ENCODE measurements around the gene KRT83.

The KRT83 gene

DNA sequence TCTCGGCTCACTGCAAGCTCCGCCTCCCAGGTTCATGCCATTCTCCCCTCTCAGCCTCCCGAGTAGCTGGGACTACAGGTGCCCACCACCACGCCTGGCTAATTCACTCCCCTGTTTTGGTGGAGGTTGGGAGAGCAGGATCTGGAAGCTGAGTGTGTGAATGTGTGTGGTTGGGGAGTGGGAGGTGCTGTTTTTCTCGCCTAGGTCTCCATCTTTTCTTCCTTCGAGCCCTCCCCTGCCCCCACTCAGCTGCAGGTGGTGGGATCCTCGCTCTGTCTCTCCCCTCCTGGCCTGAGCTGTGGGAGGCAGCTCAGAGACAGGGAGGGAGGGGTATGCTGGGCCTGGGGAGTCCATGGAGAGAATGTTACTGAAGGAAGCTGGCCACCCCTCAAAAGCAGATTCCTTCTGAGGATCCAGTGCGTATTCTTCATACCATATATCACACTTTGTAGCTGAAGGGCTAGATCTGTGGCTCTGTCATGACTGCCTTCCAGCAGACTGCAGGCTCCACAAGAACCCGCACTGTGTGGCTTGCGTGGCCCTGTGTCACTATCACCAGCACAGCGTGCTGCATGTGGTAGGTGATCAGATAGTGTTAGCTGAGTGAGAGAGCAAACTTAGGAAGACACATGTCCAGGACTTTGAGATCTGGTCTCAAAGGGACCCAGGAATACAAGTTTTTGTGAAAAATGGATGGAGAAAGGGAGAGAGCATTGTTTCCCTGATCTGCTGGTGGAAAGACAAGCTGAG, 2.8 kb downstream of the KRT83 start:
- TF ChIP-seq, protein P1, sequence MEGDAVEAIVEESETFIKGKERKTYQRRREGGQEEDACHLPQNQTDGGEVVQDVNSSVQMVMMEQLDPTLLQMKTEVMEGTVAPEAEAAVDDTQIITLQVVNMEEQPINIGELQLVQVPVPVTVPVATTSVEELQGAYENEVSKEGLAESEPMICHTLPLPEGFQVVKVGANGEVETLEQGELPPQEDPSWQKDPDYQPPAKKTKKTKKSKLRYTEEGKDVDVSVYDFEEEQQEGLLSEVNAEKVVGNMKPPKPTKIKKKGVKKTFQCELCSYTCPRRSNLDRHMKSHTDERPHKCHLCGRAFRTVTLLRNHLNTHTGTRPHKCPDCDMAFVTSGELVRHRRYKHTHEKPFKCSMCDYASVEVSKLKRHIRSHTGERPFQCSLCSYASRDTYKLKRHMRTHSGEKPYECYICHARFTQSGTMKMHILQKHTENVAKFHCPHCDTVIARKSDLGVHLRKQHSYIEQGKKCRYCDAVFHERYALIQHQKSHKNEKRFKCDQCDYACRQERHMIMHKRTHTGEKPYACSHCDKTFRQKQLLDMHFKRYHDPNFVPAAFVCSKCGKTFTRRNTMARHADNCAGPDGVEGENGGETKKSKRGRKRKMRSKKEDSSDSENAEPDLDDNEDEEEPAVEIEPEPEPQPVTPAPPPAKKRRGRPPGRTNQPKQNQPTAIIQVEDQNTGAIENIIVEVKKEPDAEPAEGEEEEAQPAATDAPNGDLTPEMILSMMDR (IDR thresholded peaks at IDR 0.05; ENCODE audit: low read length): no peak
- H3K36me3 ChIP-seq (ENCODE audit: insufficient read depth, low read length): no peaks in the 10 kb centered on the region
- no peak overlapping the region for H3K27ac ChIP-seq (ENCODE audit: low read depth, low read length, poor library complexity, severe bottlenecking)
- H4K20me1 ChIP-seq (ENCODE audit: insufficient read depth, low read length): no peaks in the 10 kb centered on the region
- H3K9ac ChIP-seq (ENCODE audit: low read length): no peak overlapping the region
- no peak overlapping the region for H3K4me2 ChIP-seq (ENCODE audit: low read length)
- H3K9me3 ChIP-seq (ENCODE audit: low read length): no peaks in the 10 kb centered on the region
- H3K4me3 ChIP-seq (ENCODE audit: low read depth, low read length, poor library complexity, severe bottlenecking): no peak overlapping the region
- peaks cover 15% of the 10 kb centered on the region; the same call in 1 of the 2 replicates for H3K27me3 ChIP-seq (ENCODE audit: insufficient read depth, low read length)
- no peaks in the 10 kb centered on the region for H3K9me2 ChIP-seq (ENCODE audit: low read depth, low read length)
- no peaks in the 10 kb centered on the region for H3K4me1 ChIP-seq (ENCODE audit: insufficient read depth, low read length, severe bottlenecking)
- no peaks in the 10 kb centered on the region for H3F3A ChIP-seq (ENCODE audit: insufficient read depth, low read length)
- no peak overlapping the region for H2AFZ ChIP-seq (ENCODE audit: low read length)
- H3K79me2 ChIP-seq (ENCODE audit: insufficient read depth, low read length): no peaks in the 10 kb centered on the region

DNA sequence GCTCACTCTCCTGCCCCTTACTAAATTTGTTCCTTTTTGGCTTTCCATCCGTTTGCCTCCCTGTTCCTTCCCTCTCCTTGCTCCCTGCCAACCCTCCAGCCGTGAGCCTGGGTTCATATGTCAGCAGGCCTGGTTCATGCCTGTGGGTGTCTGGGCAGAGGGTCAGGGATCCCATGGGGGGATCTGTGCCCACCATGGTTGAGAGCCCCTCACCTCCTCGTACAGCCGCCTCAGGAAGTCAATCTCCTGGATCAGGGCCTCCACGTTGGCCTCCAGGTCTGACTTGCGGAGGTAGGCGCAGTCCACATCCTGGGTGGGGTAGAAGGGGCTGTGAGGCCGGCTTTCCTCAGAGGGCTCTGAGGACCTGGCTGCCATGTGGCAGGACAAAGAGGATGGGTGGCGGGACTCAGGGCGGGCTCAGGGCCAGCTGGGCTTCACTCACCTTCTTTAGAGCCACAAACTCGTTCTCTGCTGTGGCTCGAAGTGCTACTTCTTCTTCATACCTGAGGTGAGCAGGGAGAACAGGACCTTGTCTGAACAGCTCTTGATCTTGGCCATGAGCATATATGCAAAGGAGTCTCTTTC, 3.6 kb downstream of the KRT83 start:
- H3K27ac ChIP-seq (ENCODE audit: low read depth, low read length, poor library complexity, severe bottlenecking): no peak overlapping the region
- H3F3A ChIP-seq (ENCODE audit: insufficient read depth, low read length): no peaks in the 10 kb centered on the region
- H3K4me1 ChIP-seq (ENCODE audit: insufficient read depth, low read length, severe bottlenecking): no peaks in the 10 kb centered on the region
- H3K79me2 ChIP-seq (ENCODE audit: insufficient read depth, low read length): no peaks in the 10 kb centered on the region
- H3K27me3 ChIP-seq (ENCODE audit: insufficient read depth, low read length): peaks cover 15% of the 10 kb centered on the region; the same call in 1 of the 2 replicates
- H3K4me2 ChIP-seq (ENCODE audit: low read length): no peak overlapping the region
- no peak overlapping the region for H3K4me3 ChIP-seq (ENCODE audit: low read depth, low read length, poor library complexity, severe bottlenecking)
- H3K9me2 ChIP-seq (ENCODE audit: low read depth, low read length): no peaks in the 10 kb centered on the region
- H2AFZ ChIP-seq (ENCODE audit: low read length): no peak overlapping the region
- no peaks in the 10 kb centered on the region for H4K20me1 ChIP-seq (ENCODE audit: insufficient read depth, low read length)
- H3K9me3 ChIP-seq (ENCODE audit: low read length): no peaks in the 10 kb centered on the region
- H3K36me3 ChIP-seq (ENCODE audit: insufficient read depth, low read length): no peaks in the 10 kb centered on the region
- H3K9ac ChIP-seq (ENCODE audit: low read length): no peak overlapping the region
- TF ChIP-seq, protein P1 (IDR thresholded peaks at IDR 0.05; ENCODE audit: low read length): no peak
- TF ChIP-seq EZH2 (IDR thresholded peaks at IDR 0.05; ENCODE audit: borderline replicate concordance, low read length): no peak

DNA sequence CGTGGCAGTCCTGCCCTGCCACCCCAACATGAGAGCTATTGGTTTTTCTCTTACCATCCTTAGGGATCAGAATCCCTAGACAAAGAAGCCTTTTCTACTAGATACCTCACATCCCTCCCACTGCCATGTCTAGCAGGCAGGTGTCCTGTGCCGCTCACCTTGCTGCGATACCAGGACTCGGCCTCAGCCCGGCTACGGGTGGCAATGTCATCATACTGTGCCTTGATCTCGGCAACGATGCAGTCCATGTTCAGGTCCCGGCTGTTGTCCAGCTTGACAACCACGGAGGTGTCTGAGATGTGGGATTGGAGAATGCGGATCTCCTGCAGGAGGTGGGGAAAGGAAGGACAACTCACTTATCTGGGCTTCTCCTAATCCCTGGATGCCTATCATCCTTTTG, 4.5 kb downstream of the KRT83 start:
- Histone ChIP-seq H2AFZ (ENCODE audit: low read length) (no peak overlapping the region), H3K27me3 (ENCODE audit: insufficient read depth, low read length) (peaks cover 15% of the 10 kb centered on the region; the same call in 1 of the 2 replicates), H3K79me2 (ENCODE audit: insufficient read depth, low read length) (no peaks in the 10 kb centered on the region), H3K4me2 (ENCODE audit: low read length) (no peak overlapping the region), H4K20me1 (ENCODE audit: insufficient read depth, low read length) (no peaks in the 10 kb centered on the region), H3K4me3 (ENCODE audit: low read depth, low read length, poor library complexity, severe bottlenecking) (no peak overlapping the region), H3K9me2 (ENCODE audit: low read depth, low read length) (no peaks in the 10 kb centered on the region), H3K4me1 (ENCODE audit: insufficient read depth, low read length, severe bottlenecking) (no peaks in the 10 kb centered on the region), H3K9ac (ENCODE audit: low read length) (no peak overlapping the region), H3K9me3 (ENCODE audit: low read length) (no peaks in the 10 kb centered on the region), H3K27ac (ENCODE audit: low read depth, low read length, poor library complexity, severe bottlenecking) (no peak overlapping the region), H3F3A (ENCODE audit: insufficient read depth, low read length) (no peaks in the 10 kb centered on the region), H3K36me3 (ENCODE audit: insufficient read depth, low read length) (no peaks in the 10 kb centered on the region)
- TF ChIP-seq EZH2 (IDR thresholded peaks at IDR 0.05; ENCODE audit: borderline replicate concordance, low read length): no peak
- TF ChIP-seq, protein P1 (IDR thresholded peaks at IDR 0.05; ENCODE audit: low read length): no peak
